GM19324 (cell line): Measurements from ENCODE around the gene DALRD3.
A peak's percentile ranks its signal among the peaks of the same experiment; 100 is the strongest.
"Not testable (repeated sequence)": the region's sequence is repeated elsewhere in the genome, so short reads cannot be mapped to it uniquely, and the experiment has no call there.

ENCODE experiments used
- ATAC-seq: cut with Tn5 transposase; IDR thresholded peaks from one replicate; pipeline ENCODE4 v1.9.1; 2021; ENCODE audit warnings: mild to moderate bottlenecking, moderate library complexity; ENCODE audit not compliant: unreplicated experiment, low FRiP score

The DALRD3 gene

DNA sequence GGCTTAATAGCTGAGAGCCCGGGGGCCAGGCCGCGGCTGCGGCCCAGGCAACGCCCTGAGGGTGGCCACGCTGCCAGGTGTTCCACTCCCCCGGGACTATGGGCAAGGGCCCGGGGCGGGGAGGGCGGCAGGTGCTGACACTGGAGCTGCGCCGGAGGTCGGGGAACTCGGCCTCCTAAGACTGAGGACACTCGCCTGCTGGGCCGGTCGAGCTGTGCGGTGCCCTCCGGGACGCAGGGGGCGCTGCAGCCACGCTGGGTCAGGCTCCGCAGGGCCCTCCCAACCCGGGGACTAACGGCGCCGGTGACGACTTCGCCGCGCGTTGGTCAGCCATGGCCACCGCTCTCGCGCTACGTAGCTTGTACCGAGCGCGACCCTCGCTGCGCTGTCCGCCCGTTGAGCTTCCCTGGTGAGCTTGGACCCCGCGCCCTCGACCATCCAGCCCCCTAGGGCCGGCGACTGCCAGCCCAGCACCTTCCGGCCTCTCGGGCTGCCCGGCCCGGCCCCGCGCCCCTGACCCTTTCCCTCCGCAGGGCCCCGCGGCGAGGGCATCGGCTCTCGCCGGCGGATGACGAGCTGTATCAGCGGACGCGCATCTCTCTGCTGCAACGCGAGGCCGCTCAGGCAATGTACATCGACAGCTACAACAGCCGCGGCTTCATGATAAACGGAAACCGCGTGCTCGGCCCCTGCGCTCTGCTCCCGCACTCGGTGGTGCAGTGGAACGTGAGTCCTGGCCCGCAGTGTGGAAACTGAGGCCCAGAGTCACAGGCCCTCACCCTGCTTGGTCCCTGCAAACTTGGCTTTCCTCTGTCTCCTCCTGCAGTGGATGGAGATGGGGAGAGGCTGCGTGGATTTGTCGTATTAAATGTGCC lies 3.7 kb upstream of the DALRD3 start, which contains the start of gene NDUFAF3:
TSS of gene NDUFAF3 (plus strand) at position 309 of the 875 bp plus-strand sequence. CDS start at position 333, 24 bp downstream.
- peak; percentile 62 for ATAC-seq

DNA sequence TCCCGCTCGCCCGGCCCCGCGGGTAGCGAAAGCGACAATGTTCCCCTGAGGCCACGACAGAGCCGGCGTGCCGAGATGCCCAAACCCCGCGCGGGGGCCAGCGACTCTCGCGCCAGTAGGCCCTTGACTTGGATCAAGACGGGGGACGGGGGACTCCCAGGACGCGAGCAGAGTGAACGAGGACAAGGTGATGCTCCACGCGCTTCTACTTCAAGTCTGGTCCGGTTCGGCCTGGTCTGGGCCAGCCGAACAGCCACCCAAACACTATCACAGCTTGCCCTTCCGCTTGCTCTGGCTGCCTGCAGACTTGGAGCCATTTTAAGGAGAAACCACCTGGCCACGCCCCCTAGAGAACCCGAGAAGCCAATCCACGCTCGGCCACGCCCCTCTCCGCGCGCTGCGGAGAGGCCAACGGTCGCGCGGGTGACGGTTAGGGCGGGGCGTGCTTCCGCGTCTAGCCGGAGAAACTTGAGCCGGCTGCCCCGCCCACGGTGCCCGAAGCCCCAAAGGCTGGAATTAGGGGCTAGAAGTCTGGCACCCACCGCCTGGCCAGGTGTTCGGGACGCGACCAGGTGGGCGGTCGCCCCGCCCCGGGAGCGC lies 2.9 kb upstream of the DALRD3 start:
- peak; percentile 57 for ATAC-seq

DNA sequence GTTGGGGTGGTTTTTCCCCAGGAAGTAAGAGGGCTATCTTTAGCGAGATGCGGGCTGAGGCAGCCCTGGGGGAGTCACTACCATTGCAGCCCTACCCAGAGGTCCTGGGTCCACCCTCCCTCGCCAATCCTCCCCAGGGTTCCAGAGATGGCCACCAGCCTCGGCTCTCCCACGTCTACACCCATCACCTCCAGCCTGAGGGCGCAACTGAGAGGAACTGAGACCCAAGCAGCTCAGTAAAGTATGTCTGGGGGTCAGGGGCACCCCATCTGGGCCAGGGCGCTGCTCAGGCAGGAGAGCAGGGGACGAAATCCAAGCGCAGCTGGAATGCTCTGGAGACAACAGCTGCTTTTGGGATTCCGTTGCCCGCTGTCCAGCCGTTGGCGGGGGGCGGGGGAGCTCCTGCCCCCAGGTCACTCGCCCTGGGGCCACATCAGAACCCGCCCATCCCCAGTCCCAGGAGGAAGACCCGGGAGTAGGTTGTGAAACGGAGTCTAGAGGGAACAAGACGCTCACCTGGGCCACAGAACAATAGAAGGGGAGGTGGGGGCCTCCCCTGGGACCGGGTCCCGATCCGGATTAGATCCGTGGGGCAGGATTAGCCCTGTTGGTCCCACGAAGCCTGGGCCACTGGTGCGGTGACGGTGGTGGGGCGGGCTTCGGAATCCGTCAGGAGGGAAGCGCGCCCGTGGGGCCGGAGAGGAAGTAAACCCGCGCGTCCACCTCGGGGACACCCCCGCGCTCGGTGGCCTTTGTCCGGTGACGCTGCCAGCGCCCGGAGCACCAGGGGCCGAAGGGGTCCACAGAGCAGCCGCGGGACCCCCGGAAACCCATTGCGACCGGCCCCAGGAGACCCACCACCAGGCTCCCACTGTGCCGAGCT lies 2.2 kb upstream of the DALRD3 start:
- ATAC-seq, result peak; percentile 1

DNA sequence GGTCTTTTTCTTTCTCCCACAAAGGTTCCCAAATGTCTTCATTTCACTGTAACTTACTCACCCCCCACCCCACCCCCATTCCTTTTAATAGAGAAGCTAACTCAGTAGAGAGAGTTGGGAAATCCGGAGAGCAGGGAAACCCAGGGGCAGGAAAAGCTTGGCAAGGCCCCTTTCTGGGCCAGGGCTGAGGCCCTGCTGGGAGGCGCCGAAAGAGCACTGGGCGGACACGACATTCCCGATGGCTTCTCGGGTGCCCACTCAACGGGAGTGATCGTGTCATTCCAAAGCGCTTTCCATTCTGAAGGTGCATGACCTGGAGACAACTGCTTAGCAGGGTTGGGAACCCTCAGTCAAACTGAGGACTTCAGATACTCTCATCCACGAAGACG lies 1.6 kb upstream of the DALRD3 start:
- no peak for ATAC-seq

DNA sequence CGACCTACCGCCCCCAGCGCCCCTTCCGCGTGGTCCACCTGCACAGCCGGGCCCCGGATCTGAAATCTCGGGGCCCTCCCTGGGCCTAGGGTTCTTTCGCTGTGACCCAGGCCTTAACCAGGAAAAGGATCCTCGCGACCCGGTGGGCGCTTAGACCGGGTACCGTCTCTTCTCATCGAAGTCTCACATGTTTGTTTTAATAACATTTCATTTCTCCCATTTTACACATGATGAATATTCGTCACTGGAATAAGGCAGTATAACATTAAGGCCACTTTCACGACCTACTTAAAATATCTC lies 277 bp upstream of the DALRD3 start:
- ATAC-seq, result no peak

DNA sequence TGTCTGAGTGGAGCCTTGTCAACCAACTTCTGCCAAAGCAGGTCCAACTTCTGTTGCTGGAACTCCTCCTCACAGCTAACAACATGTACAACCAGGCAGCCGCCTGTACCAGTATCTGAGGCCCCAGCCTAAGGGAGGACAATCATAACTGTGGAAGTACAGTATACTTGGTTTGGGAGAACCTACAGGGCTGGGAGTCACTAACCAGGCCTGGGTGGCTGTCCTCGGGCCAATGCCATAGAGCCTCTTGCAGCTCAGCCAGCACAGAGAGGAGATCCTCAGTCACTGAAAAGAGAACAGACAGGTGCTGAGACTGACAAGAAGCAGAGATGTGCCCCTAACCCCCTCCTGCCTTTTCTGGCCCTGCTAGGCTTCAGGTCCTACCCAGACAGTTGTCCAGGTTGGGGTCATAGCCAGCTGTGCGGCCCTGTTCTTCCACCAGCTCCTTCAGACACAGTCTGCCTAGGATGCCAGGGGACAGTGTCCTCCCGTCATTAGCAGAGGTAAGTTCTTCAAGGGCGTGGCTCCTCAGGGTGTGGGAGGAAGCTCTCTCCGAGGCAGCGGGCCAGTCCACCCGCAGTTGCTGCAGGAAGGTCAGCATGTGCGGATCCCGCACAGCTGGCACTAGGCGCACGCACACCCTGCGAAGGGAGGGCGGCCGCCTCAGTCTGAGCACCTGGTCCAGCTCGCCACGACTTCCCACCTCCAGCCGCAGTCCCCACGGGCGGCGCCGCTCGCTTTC lies 980 bp downstream of the DALRD3 start:
- no peak for ATAC-seq

DNA sequence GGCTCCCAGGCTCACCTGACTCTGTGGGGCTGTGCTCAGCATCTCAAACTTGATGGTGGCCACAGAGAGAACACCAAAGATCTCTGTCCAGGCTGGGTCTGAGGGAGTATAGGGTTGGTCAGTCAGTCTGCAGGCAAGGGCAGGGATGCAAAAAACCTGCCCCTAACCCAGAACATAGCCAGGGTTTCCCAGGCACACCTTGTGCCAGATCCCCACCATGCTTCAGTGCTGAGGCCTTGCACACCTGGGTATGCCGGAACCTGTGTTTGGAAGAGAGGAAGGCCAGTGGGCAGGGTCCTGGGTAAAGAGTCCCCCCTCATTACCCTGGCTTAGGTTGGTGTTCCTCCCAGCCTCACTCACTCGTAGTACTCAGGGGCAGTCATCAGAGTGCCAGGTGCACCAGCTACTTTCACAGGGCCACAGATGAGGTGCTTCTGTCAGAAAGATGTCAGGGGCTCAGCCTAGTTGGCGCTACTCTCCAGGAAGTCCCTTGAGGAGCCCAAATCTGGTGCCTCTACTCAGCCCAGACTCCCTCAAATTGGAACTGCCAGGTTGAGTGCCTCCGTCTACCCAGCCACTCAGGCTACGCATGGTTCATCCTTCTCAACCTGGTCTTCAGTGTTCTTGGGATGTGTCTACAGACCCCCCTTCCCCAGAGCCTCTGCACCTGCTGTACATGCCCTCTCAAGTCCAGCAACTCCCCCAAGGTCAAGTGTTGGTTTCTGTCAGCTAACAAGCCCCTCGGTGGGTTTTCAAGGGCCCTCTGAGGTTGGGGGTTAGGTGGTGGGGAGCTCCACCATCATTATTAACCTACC lies 1.8 kb downstream of the DALRD3 start:
- no peak for ATAC-seq

DNA sequence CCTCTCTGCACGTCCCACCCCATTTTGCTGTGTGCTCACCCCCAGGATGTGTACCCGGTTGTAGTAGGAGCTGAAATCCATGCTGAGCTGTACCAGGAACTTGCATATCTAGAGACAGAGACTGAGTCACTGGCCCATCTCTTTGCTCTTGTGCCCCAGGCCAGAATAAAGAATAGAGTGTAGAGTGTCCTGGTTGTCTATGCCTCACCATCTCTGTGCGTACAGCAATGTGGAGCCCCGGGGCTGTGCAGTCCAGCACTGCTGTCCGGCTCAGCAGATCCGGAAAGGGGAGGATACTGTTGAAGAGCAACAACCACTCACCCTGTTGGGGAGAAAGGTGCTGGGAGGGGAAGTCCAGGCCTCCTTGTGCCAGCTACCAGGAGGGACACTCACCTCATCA lies 2.6 kb downstream of the DALRD3 start:
- ATAC-seq, result no peak

DNA sequence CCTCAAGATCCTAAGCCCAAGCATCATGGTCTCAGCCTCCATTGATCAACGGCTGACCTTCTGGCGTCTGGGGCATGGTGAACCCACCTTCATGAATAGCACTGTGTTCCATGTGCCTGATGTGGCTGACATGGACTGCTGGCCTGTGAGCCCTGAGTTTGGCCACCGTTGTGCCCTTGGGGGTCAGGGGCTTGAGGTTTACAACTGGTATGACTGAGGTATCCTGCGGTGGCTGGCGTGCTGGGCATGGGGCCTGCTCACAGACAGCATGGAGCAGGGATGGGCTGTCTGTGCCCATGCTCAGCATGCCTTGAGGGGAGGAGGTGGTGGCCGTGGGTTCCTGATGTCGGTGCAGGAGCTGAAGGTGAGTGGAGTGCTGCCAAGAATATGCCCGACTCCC lies 3.3 kb downstream of the DALRD3 start:
- ATAC-seq, result no peak

DNA sequence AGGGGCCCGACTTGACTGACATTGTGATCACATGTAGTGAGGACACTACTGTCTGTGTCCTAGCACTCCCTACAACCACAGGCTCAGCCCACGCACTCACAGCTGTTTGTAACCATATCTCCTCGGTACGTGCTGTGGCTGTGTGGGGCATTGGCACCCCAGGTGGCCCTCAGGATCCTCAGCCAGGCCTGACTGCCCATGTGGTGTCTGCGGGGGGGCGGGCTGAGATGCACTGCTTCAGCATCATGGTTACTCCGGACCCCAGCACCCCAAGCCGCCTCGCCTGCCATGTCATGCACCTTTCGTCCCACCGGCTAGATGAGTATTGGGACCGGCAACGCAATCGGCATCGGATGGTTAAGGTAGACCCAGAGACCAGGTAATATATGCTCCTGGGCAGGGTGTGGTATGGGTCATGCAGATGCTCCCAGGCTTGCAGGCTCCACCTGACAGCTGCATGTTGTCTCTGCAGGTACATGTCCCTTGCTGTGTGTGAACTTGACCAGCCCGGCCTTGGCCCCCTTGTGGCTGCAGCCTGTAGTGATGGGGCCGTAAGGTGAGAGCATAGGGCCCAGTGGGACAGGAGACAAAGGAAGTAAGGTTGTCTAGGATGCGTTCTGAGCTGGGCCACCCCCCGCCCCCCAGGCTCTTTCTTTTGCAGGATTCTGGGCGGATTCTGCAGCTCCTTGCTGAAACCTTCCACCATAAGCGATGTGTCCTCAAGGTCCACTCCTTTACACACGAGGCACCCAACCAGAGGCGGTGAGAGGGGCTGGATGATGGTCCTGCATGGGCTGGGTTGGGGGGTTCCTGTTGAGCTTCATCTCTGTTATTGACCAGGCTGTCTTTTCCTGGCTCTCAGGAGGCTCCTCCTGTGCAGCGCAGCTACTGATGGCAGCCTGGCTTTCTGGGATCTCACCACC lies 4.4 kb downstream of the DALRD3 start:
- ATAC-seq, result no peak

DNA sequence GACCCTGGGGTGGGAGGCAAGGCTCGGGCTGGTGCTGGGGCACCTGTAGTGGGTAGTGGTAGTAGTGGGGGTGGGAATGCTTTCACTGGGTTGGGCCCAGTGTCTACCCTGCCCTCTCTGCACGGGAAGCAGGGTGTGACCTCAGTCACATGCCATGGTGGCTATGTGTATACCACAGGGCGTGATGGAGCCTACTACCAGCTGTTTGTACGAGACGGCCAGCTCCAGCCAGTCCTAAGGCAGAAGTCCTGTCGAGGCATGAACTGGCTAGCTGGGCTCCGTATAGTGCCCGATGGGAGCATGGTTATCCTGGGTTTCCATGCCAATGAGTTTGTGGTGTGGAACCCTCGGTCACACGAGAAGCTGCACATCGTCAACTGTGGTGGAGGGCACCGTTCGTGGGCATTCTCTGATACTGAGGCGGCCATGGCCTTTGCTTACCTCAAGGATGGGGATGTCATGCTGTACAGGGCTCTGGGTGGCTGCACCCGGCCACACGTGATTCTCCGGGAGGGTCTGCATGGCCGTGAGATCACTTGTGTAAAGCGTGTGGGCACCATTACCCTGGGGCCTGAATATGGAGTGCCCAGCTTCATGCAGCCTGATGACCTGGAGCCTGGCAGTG lies 5.2 kb downstream of the DALRD3 start:
- ATAC-seq, result no peak

DNA sequence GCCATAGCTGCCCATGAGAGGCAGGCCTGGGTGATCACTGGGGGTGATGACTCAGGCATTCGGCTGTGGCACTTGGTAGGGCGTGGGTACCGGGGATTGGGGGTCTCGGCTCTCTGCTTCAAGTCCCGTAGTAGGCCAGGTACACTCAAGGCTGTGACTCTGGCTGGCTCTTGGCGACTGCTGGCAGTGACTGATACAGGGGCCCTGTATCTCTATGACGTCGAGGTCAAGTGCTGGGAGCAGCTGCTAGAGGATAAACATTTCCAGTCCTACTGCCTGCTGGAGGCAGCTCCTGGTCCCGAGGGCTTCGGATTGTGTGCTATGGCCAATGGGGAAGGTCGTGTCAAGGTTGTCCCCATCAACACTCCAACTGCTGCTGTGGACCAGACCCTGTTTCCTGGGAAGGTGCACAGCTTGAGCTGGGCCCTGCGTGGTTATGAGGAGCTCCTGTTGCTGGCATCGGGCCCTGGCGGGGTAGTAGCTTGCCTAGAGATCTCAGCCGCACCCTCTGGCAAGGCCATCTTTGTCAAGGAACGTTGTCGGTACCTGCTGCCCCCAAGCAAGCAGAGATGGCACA lies 5.9 kb downstream of the DALRD3 start:
- no peak for ATAC-seq

DNA sequence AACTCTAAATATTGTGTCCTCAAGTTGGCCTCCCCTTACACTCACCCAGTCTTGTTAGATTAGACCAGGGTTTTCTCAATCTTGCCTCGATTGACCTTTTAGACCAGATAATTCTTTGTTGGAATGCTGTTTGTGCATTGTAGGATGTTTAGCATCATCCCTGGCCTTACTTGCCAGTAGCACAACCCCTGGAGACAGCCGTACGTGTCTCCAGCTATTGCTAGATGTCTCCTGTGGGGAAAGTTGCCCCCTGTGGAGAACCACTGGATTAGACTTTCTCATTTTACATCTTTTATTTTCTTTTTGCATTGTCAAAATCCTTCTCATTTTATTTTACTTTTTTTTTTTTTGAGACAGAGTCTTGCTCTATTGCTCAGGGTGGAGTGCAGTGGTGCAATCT lies 9.0 kb downstream of the DALRD3 start:
- no peak for ATAC-seq

DNA sequence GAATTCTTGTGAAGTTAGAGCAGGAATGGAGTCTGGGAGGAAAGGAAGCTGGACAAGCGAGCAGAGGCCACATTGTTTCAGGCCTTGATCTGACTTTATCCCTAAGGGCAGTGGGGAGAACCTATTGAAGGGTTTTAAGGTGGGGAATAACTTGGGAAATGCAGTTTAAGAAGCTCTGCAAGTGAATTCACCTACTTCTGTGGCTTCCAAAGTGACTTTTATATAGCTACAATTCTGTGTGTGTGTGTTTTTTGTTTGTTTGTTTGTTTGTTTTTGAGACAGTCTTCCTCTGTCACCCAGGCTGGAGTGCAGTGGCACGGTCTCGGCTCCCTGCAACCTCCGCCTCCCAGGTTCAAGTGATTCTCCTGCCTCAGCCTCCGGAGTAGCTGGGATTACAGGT lies 9.8 kb downstream of the DALRD3 start:
- not testable (repeated sequence) for ATAC-seq

DNA sequence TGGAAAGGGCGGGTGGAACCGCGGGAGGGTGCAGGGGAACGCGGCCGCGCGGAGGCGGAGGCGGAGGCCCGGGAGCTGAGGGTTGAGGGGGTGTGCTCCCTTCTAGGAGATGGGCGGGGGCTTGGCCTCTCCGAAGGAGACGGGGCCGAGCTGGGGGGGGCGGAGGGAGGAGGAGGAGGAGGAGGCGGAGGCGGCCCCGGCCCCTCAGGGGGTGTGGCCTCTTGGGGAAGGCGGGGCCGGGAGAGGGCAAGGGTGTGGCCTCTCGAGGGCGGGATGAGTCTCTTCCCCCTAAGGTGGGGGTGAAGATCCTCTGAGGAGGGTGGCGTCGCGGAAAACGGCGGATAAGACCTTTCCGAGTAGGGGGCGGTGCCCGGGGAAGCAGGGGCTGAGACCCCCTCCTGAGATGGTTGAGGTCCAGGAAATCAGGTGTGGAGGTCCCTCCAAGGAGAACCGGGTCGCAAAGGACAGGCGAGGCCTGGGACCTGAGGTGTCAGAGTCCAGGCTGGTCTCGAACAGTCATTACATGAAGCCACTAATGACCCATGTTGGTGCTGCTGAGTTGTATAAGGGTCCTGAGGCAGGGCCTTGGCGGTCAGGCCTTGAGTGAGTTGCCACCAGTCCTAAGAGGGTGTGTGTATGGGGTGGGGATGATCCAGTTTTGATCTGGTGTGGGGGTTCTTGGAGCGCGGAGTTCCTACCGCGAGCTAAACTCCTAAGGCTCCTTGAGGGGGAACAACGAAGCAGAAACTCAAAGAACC lies 10.4 kb downstream of the DALRD3 start:
- peak; percentile 34 for ATAC-seq

DNA sequence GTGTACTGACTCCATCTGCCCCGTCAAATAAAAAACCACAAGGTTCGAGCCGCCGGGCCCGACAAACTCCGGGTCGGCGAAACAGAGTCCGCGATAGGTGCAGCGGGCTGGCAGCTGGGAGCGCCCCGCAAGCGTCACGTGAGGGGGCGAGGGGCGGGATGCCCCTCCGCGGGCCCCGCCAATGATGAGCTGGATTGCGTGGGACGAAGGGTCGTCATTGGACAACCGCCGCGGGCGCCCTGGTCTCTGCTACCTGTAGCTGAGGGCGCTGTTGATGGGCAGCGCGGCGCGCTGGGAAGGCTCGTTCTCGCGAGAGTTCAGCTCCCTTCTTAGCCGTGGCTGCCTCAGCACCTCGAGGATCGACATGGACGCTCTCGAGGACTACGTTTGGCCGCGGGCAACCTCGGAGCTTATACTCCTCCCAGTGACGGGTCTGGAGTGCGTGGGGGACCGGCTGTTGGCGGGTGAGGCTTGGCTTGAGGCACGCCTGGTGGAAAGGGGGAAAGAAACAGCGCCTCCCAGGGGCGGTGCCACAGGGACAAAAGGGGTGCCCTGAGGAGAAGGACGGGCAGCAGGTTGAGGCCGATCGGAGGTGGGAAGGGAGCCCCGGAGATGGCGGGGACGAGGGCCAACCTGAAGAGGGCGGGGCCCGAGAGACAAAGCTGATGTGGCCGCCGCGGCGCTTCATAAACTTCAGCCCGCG lies 11.2 kb downstream of the DALRD3 start, which contains the start of gene WDR6:
TSS of gene WDR6 (plus strand) at position 324 of the 703 bp plus-strand sequence. CDS start at position 365, 41 bp downstream.
- ATAC-seq, result peak; percentile 90
